SK-N-SH (cell line): ENCODE data around the gene SACS. TPM values are rescaled to one million over a fixed set of nuclear protein-coding genes. Genes with fewer than 3 reads are reported as not detected.

ENCODE experiments used
- CTCF ChIA-PET: fragments of 300-600, 350-600 bp; formaldehyde crosslinking; extraction: SDS; loops from one replicate; lab custom pipeline; 2021; lab: Yijun Ruan, JAX
- POLR2A ChIA-PET: fragments of 350-600 bp; sonication (Branson Sonifier 250); formaldehyde crosslinking; extraction: SDS; loops from one replicate; lab custom pipeline; 2020; ENCODE audit warnings: antibody characterized with exemption, inconsistent platforms; lab: Yijun Ruan, JAX
- DNase-seq: peaks from one replicate; pipeline ENCODE4 v3.0.0; 2012
- H2AFZ ChIP-seq: fragments of 200-600 bp; sonication (generic); 2 replicates; pipeline ENCODE4 v1.8.1; 2016; ENCODE audit warnings: antibody characterized with exemption, mild to moderate bottlenecking, low read depth
- H3F3A ChIP-seq: fragments of 200-600 bp; sonication (generic); replicated peaks from 2 replicates; pipeline ENCODE3; 2016; ENCODE audit warnings: antibody characterized with exemption, mild to moderate bottlenecking; ENCODE audit not compliant: insufficient read depth
- H3K27ac ChIP-seq, 2 experiments: fragments of 200-500 bp in 1 of 2; fragments of 200-600 bp in 1 of 2; sonication (Bioruptor generic) in 1 of 2; sonication (generic), shearing (Covaris generic) in 1 of 2; 2 replicates each; pipeline versions ENCODE4 v1.5.1 to v1.6.1; 2014 to 2016; ENCODE audit warnings: low read depth in 2 of 2, inconsistent platforms in 1 of 2, low read length in 1 of 2, mild to moderate bottlenecking in 1 of 2, mixed read lengths in 1 of 2
- H3K27me3 ChIP-seq: fragments of 200-600 bp; sonication (generic), shearing (Covaris generic); 2 replicates; pipeline ENCODE4 v1.6.1; 2016; ENCODE audit warnings: mixed run types; ENCODE audit not compliant: insufficient read depth
- H3K36me3 ChIP-seq, 2 experiments: fragments of 200-500 bp in 1 of 2; fragments of 200-600 bp in 1 of 2; sonication (Bioruptor generic) in 1 of 2; sonication (generic) in 1 of 2; replicated peaks in 1 of 2; 2 replicates each; pipeline versions ENCODE3 to v1.5.1; 2014 to 2016; ENCODE audit warnings: low read length in 1 of 2, mild to moderate bottlenecking in 1 of 2; ENCODE audit not compliant: insufficient read depth in 2 of 2, control insufficient read depth in 1 of 2
- H3K4me1 ChIP-seq, 2 experiments: fragments of 200-500 bp in 1 of 2; fragments of 200-600 bp in 1 of 2; sonication (Bioruptor generic) in 1 of 2; sonication (generic), shearing (Covaris generic) in 1 of 2; 2 replicates each; pipeline versions ENCODE4 v1.5.1 to v1.6.1; 2014 to 2016; ENCODE audit warnings: low read depth in 1 of 2, low read length in 1 of 2, mixed run types in 1 of 2; ENCODE audit not compliant: insufficient read depth in 2 of 2, control insufficient read depth in 1 of 2
- H3K4me2 ChIP-seq: fragments of 200-600 bp; sonication (generic), shearing (Covaris generic); 2 replicates; pipeline ENCODE4 v1.6.1; 2017; ENCODE audit warnings: mixed run types
- H3K4me3 ChIP-seq, 2 experiments: fragments of 200-500 bp in 1 of 2; fragments of 200-600 bp in 1 of 2; sonication (Bioruptor generic) in 1 of 2; sonication (generic), shearing (Covaris generic) in 1 of 2; 2 replicates each; pipeline versions ENCODE4 v1.5.1 to v1.8.1; 2014 to 2016; ENCODE audit warnings: low read depth in 2 of 2, inconsistent platforms in 1 of 2, low read length in 1 of 2, mild to moderate bottlenecking in 1 of 2, mixed read lengths in 1 of 2, moderate library complexity in 1 of 2
- H3K79me2 ChIP-seq: fragments of 200-600 bp; sonication (generic); 2 replicates; pipeline ENCODE4 v1.8.1; 2017; ENCODE audit warnings: mild to moderate bottlenecking; ENCODE audit not compliant: insufficient read depth
- H3K9ac ChIP-seq: fragments of 200-600 bp; sonication (generic); 2 replicates; pipeline ENCODE4 v1.6.1; 2017; ENCODE audit warnings: mixed run types
- H3K9me2 ChIP-seq: fragments of 200-600 bp; sonication (generic); 2 replicates; pipeline ENCODE4 v1.6.1; 2017; ENCODE audit warnings: mixed run types
- H3K9me3 ChIP-seq: fragments of 200-600 bp; sonication (generic); 2 replicates; pipeline ENCODE4 v1.6.1; 2017; ENCODE audit warnings: mixed run types, mild to moderate bottlenecking, moderate library complexity
- H4K20me1 ChIP-seq: fragments of 200-600 bp; sonication (generic); 2 replicates; pipeline ENCODE4 v1.6.1; 2017; ENCODE audit warnings: mild to moderate bottlenecking, mixed run types; ENCODE audit not compliant: insufficient read depth
- CHD2 ChIP-seq: fragments of 150-350 bp; IDR thresholded peaks from 2 replicates; pipeline ENCODE4 v1.6.1; 2018; ENCODE audit warnings: low read length; ENCODE audit not compliant: partially characterized antibody
- ELF1 ChIP-seq: IDR thresholded peaks from 2 replicates; pipeline ENCODE4 v1.4.0; 2012
- EP300 ChIP-seq, 2 experiments: IDR thresholded peaks; 2 replicates each; pipeline versions ENCODE4 v1.4.0 to v1.6.1; 2012; ENCODE audit warnings: borderline replicate concordance in 1 of 2, low read depth in 1 of 2, low read length in 1 of 2
- FOXJ3 ChIP-seq: sonication (generic); formaldehyde crosslinking; IDR thresholded peaks from 2 replicates; pipeline ENCODE4 v1.5.1; 2020; ENCODE audit warnings: mild to moderate bottlenecking, missing genetic modification reagents
- FOXM1 ChIP-seq: IDR thresholded peaks from 2 replicates; pipeline ENCODE4 v1.4.0; 2012; ENCODE audit warnings: low read depth, mild to moderate bottlenecking
- GABPA ChIP-seq: IDR thresholded peaks from 2 replicates; pipeline ENCODE4 v1.4.0; 2012; ENCODE audit warnings: low read depth, mild to moderate bottlenecking
- JUND ChIP-seq: IDR thresholded peaks from 2 replicates; pipeline ENCODE4 v1.4.0; 2012
- MEF2A ChIP-seq: IDR thresholded peaks from 2 replicates; pipeline ENCODE4 v1.4.0; 2012; ENCODE audit warnings: low read depth, borderline replicate concordance
- MXI1 ChIP-seq: IDR thresholded peaks from 2 replicates; pipeline ENCODE4 v1.6.1; 2012; ENCODE audit warnings: mild to moderate bottlenecking, low read depth, low read length, improper control_type of control experiment
- NFIC ChIP-seq: IDR thresholded peaks from 2 replicates; pipeline ENCODE4 v1.4.0; 2012; ENCODE audit warnings: borderline replicate concordance
- NRF1 ChIP-seq: IDR thresholded peaks from 2 replicates; pipeline ENCODE4 v1.6.1; 2012; ENCODE audit warnings: low read depth, mild to moderate bottlenecking, low read length
- POLR2AphosphoS5 ChIP-seq: IDR thresholded peaks from 2 replicates; pipeline ENCODE4 v1.6.1; 2012; ENCODE audit warnings: low read depth, low read length
- RCOR1 ChIP-seq: fragments of 150-350 bp; IDR thresholded peaks from 2 replicates; pipeline ENCODE4 v1.6.1; 2017; ENCODE audit warnings: antibody characterized with exemption, low read length
- SIN3A ChIP-seq: IDR thresholded peaks from 2 replicates; pipeline ENCODE4 v1.6.1; 2012; ENCODE audit warnings: low read depth, mild to moderate bottlenecking, low read length, moderate library complexity, borderline replicate concordance
- SMC3 ChIP-seq: IDR thresholded peaks from 2 replicates; pipeline ENCODE4 v1.6.1; 2012; ENCODE audit warnings: low read depth, low read length, improper control_type of control experiment
- TAF1 ChIP-seq: IDR thresholded peaks from 2 replicates; pipeline ENCODE4 v1.6.1; 2012; ENCODE audit warnings: low read depth, mild to moderate bottlenecking, low read length, moderate library complexity, borderline replicate concordance
- TCF12 ChIP-seq: IDR thresholded peaks from 2 replicates; pipeline ENCODE4 v1.4.0; 2012
- TEAD4 ChIP-seq: IDR thresholded peaks from 2 replicates; pipeline ENCODE4 v1.4.0; 2012; ENCODE audit warnings: mild to moderate bottlenecking, borderline replicate concordance; ENCODE audit not compliant: insufficient read depth
- USF1 ChIP-seq: IDR thresholded peaks from 2 replicates; pipeline ENCODE4 v1.4.0; 2012; ENCODE audit warnings: low read depth, borderline replicate concordance
- YY1 ChIP-seq: IDR thresholded peaks from 2 replicates; pipeline ENCODE4 v1.4.0; 2012; ENCODE audit warnings: low read depth, mild to moderate bottlenecking
- WGBS: methylation state at CpG from one replicate; pipeline ENCODE4 v1.1.6; 2017; ENCODE audit warnings: low lambda C conversion rate; 5-methylcytosine and 5-hydroxymethylcytosine counted together
- polyA plus RNA-seq, 3 experiments: library from polyadenylated mRNA; depleted of rRNA; stranded (reverse); fragments of >200 nt; gene quantifications; 2 replicates each; pipeline ENCODE4 v1.2.3, GENCODE V29; 2012
- TF ChIP-seq, protein P1 (sequence below): IDR thresholded peaks from 2 replicates; pipeline ENCODE4 v1.4.0; 2012; ENCODE audit warnings: low read depth, borderline replicate concordance
- TF ChIP-seq, protein P2 (sequence below): fragments of 200-600 bp; sonication (generic); IDR thresholded peaks from 2 replicates; pipeline ENCODE4 v1.6.1; 2017; ENCODE audit warnings: antibody characterized with exemption, mild to moderate bottlenecking, moderate library complexity
- TF ChIP-seq, protein P3 (sequence below): IDR thresholded peaks from 2 replicates; pipeline ENCODE4; 2012
- TF ChIP-seq, protein P4 (sequence below): fragments of 150-350 bp; IDR thresholded peaks from 2 replicates; pipeline ENCODE4 v1.6.1; 2017; ENCODE audit warnings: antibody characterized with exemption, low read length, low read depth, borderline replicate concordance

Gene SACS
- polyA plus RNA-seq, 1 of the 3 experiments (the other 2 are of a cell fraction), result 5.9 TPM

DNA sequence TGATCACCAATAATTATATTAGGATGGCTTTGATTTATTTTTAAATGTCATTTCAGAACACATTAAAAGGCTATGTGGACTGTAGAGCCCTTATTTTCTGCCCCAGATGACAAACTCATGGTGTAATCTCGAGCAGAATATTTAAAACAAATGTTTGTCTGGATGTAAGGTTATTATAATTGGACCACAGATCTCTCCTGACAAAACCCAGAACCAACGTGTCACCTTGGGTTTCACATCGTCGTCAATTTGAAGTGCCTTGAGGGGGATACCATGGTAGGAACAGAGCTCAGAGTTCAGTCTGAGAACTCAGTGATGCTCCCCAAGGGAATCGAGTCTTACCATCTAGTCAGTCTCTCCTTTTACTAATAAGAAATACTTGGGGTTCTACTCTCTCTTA, 2.8 kb downstream of the SACS start (continued):
- TF ChIP-seq NFIC (no peak), EP300 (IDR thresholded peaks at IDR 0.05; ENCODE audit: borderline replicate concordance in 1 of 2, low read depth in 1 of 2, low read length in 1 of 2) (peak in 1 of 2 experiments; percentile 90; a peak in 2 of 4 replicates)
- TF ChIP-seq, all 33 proteins: peak for 5

GRCh38 chr13:23427881-23428528, 5.5 kb downstream of the SACS start:
- ChIA-PET POLR2A (no interaction called here), CTCF (interaction anchor here (1.2 kb wide), 1 partner anchor 14 kb away, joined by 4 read pairs; no protein-coding TSS in a partner anchor)
- 42% methylated on average over 11 of the region's 11 CpGs for WGBS
- TF ChIP-seq CHD2, result no peak
- TF ChIP-seq TEAD4, result no peak
- no peak for TF ChIP-seq GABPA
- TF ChIP-seq USF1, result no peak
- TF ChIP-seq TCF12, result peak; percentile 61
- peak; percentile 21; the same call in 1 of the 2 replicates for TF ChIP-seq NFIC
- no peak for TF ChIP-seq SIN3A
- TF ChIP-seq, protein P1, sequence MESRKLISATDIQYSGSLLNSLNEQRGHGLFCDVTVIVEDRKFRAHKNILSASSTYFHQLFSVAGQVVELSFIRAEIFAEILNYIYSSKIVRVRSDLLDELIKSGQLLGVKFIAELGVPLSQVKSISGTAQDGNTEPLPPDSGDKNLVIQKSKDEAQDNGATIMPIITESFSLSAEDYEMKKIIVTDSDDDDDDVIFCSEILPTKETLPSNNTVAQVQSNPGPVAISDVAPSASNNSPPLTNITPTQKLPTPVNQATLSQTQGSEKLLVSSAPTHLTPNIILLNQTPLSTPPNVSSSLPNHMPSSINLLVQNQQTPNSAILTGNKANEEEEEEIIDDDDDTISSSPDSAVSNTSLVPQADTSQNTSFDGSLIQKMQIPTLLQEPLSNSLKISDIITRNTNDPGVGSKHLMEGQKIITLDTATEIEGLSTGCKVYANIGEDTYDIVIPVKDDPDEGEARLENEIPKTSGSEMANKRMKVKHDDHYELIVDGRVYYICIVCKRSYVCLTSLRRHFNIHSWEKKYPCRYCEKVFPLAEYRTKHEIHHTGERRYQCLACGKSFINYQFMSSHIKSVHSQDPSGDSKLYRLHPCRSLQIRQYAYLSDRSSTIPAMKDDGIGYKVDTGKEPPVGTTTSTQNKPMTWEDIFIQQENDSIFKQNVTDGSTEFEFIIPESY, result no peak
- TF ChIP-seq JUND, result peak; percentile 38; the same call in 1 of the 2 replicates
- TF ChIP-seq, protein P2, sequence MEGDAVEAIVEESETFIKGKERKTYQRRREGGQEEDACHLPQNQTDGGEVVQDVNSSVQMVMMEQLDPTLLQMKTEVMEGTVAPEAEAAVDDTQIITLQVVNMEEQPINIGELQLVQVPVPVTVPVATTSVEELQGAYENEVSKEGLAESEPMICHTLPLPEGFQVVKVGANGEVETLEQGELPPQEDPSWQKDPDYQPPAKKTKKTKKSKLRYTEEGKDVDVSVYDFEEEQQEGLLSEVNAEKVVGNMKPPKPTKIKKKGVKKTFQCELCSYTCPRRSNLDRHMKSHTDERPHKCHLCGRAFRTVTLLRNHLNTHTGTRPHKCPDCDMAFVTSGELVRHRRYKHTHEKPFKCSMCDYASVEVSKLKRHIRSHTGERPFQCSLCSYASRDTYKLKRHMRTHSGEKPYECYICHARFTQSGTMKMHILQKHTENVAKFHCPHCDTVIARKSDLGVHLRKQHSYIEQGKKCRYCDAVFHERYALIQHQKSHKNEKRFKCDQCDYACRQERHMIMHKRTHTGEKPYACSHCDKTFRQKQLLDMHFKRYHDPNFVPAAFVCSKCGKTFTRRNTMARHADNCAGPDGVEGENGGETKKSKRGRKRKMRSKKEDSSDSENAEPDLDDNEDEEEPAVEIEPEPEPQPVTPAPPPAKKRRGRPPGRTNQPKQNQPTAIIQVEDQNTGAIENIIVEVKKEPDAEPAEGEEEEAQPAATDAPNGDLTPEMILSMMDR, result no peak
- TF ChIP-seq NRF1, result no peak
- TF ChIP-seq EP300 (IDR thresholded peaks at IDR 0.05; ENCODE audit: borderline replicate concordance in 1 of 2, low read depth in 1 of 2, low read length in 1 of 2), result peak in 1 of 2 experiments; percentile 16; a peak in 2 of 4 replicates
- peak; percentile 89 for TF ChIP-seq MEF2A
- TF ChIP-seq FOXM1, result no peak
- TF ChIP-seq RCOR1, result no peak
- no peak for TF ChIP-seq FOXJ3
- TF ChIP-seq, protein P3, sequence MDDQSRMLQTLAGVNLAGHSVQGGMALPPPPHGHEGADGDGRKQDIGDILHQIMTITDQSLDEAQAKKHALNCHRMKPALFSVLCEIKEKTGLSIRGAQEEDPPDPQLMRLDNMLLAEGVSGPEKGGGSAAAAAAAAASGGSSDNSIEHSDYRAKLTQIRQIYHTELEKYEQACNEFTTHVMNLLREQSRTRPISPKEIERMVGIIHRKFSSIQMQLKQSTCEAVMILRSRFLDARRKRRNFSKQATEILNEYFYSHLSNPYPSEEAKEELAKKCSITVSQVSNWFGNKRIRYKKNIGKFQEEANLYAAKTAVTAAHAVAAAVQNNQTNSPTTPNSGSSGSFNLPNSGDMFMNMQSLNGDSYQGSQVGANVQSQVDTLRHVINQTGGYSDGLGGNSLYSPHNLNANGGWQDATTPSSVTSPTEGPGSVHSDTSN, result no peak; the same call in 1 of the 2 replicates
- no peak for TF ChIP-seq MXI1
- TF ChIP-seq YY1, result no peak
- no peak for TF ChIP-seq POLR2AphosphoS5
- no peak for TF ChIP-seq ELF1
- TF ChIP-seq TAF1, result no peak
- TF ChIP-seq, protein P4, sequence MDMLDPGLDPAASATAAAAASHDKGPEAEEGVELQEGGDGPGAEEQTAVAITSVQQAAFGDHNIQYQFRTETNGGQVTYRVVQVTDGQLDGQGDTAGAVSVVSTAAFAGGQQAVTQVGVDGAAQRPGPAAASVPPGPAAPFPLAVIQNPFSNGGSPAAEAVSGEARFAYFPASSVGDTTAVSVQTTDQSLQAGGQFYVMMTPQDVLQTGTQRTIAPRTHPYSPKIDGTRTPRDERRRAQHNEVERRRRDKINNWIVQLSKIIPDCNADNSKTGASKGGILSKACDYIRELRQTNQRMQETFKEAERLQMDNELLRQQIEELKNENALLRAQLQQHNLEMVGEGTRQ, result no peak
- TF ChIP-seq SMC3, result no peak

More at GRCh38 chr13:23427881-23428528, 5.5 kb downstream of the SACS start:
- peak overlapping the region; percentile 82 for H3K9ac ChIP-seq
- H3K27me3 ChIP-seq, result no peaks in the 10 kb centered on the region
- peak overlapping the region; percentile 64 to 100 for H3K27ac ChIP-seq
- peaks cover 81% of the 10 kb centered on the region for H3K79me2 ChIP-seq
- no peak for DNase-seq
- no peaks in the 10 kb centered on the region for H3K9me3 ChIP-seq
- H3K4me1 ChIP-seq, result peaks cover 18 to 32% of the 10 kb centered on the region in 2 experiments
- no peaks in the 10 kb centered on the region for H4K20me1 ChIP-seq
- H3K36me3 ChIP-seq, result peaks cover 9 to 27% of the 10 kb centered on the region in 2 experiments
- H3K4me2 ChIP-seq, result peak overlapping the region; percentile 86
- H3K4me3 ChIP-seq, result peak overlapping the region in 1 of 2 experiments; percentile 51; a peak in 2 of 4 replicates
- no peak overlapping the region for H2AFZ ChIP-seq
- no peaks in the 10 kb centered on the region for H3K9me2 ChIP-seq
- H3F3A ChIP-seq, result peaks cover 42% of the 10 kb centered on the region
